Neural cell (in vitro differentiated cells): ENCODE measurements around the gene TOGARAM2. TPM values are rescaled to one million over a fixed set of nuclear protein-coding genes. Genes with fewer than 3 reads are reported as not detected.

Experiments used
- H2AFZ ChIP-seq: fragments of 200-600, 300-800 bp; sonication (generic), shearing (Covaris generic); 2 replicates; pipeline ENCODE4 v1.6.0; 2014; ENCODE audit warnings: low read depth, mild to moderate bottlenecking, antibody characterized with exemption, low read length, moderate library complexity
- H3F3A ChIP-seq: fragments of 200-600 bp; shearing (Covaris generic); 2 replicates; pipeline ENCODE4 v1.6.1; 2016; ENCODE audit warnings: mild to moderate bottlenecking, moderate library complexity, mixed read lengths, antibody characterized with exemption, low read length; ENCODE audit not compliant: insufficient read depth, poor library complexity, severe bottlenecking
- H3K27ac ChIP-seq: fragments of 200-600, 300-800 bp; sonication (generic), shearing (Covaris generic); 2 replicates; pipeline ENCODE4 v1.5.1; 2014; ENCODE audit warnings: mild to moderate bottlenecking, low read length, moderate library complexity
- H3K27me3 ChIP-seq: fragments of 300-800, 200-600 bp; sonication (generic), shearing (Covaris generic); 2 replicates; pipeline ENCODE4 v1.6.0; 2014; ENCODE audit warnings: mild to moderate bottlenecking, low read depth, low read length, moderate library complexity; ENCODE audit not compliant: insufficient read depth
- H3K36me3 ChIP-seq: fragments of 300-800, 200-600 bp; sonication (generic), shearing (Covaris generic); 2 replicates; pipeline ENCODE4 v1.5.1; 2014; ENCODE audit warnings: mild to moderate bottlenecking, antibody characterized with exemption, low read length, moderate library complexity; ENCODE audit not compliant: insufficient read depth
- H3K4me2 ChIP-seq: fragments of 300-800, 200-600 bp; sonication (generic), shearing (Covaris generic); 2 replicates; pipeline ENCODE4 v1.6.0; 2014; ENCODE audit warnings: mild to moderate bottlenecking, low read length
- H3K4me3 ChIP-seq: fragments of 300-800, 200-600 bp; sonication (generic), shearing (Covaris generic); 2 replicates; pipeline ENCODE4 v1.5.1; 2014; ENCODE audit warnings: mild to moderate bottlenecking, low read length, moderate library complexity
- H3K79me2 ChIP-seq: fragments of 200-600 bp; shearing (Covaris generic); replicated peaks from 2 replicates; pipeline ENCODE4 v1.6.0; 2014; ENCODE audit warnings: mild to moderate bottlenecking, low read length, moderate library complexity; ENCODE audit not compliant: insufficient read depth
- H3K9ac ChIP-seq: fragments of 300-800, 200-600 bp; sonication (generic), shearing (Covaris generic); 2 replicates; pipeline ENCODE4 v1.6.1; 2016; ENCODE audit warnings: mild to moderate bottlenecking, low read length, mixed read lengths
- H3K9me2 ChIP-seq: fragments of 200-600 bp; shearing (Covaris generic); 2 replicates; pipeline ENCODE4 v1.6.1; 2016; ENCODE audit warnings: mild to moderate bottlenecking, low read length, mixed read lengths; ENCODE audit not compliant: insufficient read depth
- H3K9me3 ChIP-seq: fragments of 200-600, 300-800 bp; sonication (generic), shearing (Covaris generic); 2 replicates; pipeline ENCODE4 v1.6.1; 2016; ENCODE audit warnings: mild to moderate bottlenecking, mixed run types, low read length, moderate library complexity, mixed read lengths
- H4K20me1 ChIP-seq: fragments of 200-600 bp; shearing (Covaris generic); 2 replicates; pipeline ENCODE4 v1.6.1; 2016; ENCODE audit warnings: mild to moderate bottlenecking, mixed run types; ENCODE audit not compliant: insufficient read depth
- EP300 ChIP-seq: fragments of 450-650 bp; conservative IDR thresholded peaks from 2 replicates; pipeline ENCODE4 v1.6.1; 2014; ENCODE audit warnings: antibody characterized with exemption, mild to moderate bottlenecking, moderate library complexity; ENCODE audit not compliant: poor library complexity, severe bottlenecking
- EZH2 ChIP-seq: fragments of 200-600, 300-800 bp; shearing (Covaris generic), sonication (generic); IDR thresholded peaks from 2 replicates; pipeline ENCODE4 v1.6.1; 2014; ENCODE audit warnings: antibody characterized with exemption, low read length, borderline replicate concordance, mild to moderate bottlenecking; ENCODE audit not compliant: insufficient read depth, poor library complexity, severe bottlenecking
- MXI1 ChIP-seq: fragments of 450-650 bp; conservative IDR thresholded peaks from 2 replicates; pipeline ENCODE4 v1.6.1; 2014; ENCODE audit warnings: antibody characterized with exemption, mild to moderate bottlenecking; ENCODE audit not compliant: poor library complexity, severe bottlenecking
- POLR2AphosphoS5 ChIP-seq: IDR thresholded peaks from 2 replicates; pipeline ENCODE4 v1.6.1; 2012
- RAD21 ChIP-seq: fragments of 450-650 bp; conservative IDR thresholded peaks from 2 replicates; pipeline ENCODE4 v1.6.1; 2014; ENCODE audit warnings: antibody characterized with exemption, mild to moderate bottlenecking, moderate library complexity
- SMC3 ChIP-seq: fragments of 450-650 bp; conservative IDR thresholded peaks from 2 replicates; pipeline ENCODE4 v1.6.1; 2014; ENCODE audit warnings: antibody characterized with exemption, mild to moderate bottlenecking, moderate library complexity; ENCODE audit not compliant: poor library complexity
- TAF1 ChIP-seq: IDR thresholded peaks from 2 replicates; pipeline ENCODE4 v1.6.1; 2012; ENCODE audit warnings: low read depth
- polyA plus RNA-seq: library from polyadenylated mRNA; depleted of rRNA; stranded (reverse); fragments of >200 nt; gene quantifications from 2 replicates; pipeline ENCODE4 v1.2.3, GENCODE V29; 2014
- TF ChIP-seq, protein P1 (sequence below): IDR thresholded peaks from 2 replicates; pipeline ENCODE4 v1.6.1; 2012; ENCODE audit warnings: borderline replicate concordance
- TF ChIP-seq, protein P2 (sequence below): fragments of 450-650 bp; IDR thresholded peaks from 2 replicates; pipeline ENCODE4 v1.5.1; 2014; ENCODE audit warnings: antibody characterized with exemption, mild to moderate bottlenecking, moderate library complexity; ENCODE audit not compliant: poor library complexity, severe bottlenecking

The TOGARAM2 gene
- polyA plus RNA-seq, 1 donor from 2014 or later: 0.10 TPM

DNA sequence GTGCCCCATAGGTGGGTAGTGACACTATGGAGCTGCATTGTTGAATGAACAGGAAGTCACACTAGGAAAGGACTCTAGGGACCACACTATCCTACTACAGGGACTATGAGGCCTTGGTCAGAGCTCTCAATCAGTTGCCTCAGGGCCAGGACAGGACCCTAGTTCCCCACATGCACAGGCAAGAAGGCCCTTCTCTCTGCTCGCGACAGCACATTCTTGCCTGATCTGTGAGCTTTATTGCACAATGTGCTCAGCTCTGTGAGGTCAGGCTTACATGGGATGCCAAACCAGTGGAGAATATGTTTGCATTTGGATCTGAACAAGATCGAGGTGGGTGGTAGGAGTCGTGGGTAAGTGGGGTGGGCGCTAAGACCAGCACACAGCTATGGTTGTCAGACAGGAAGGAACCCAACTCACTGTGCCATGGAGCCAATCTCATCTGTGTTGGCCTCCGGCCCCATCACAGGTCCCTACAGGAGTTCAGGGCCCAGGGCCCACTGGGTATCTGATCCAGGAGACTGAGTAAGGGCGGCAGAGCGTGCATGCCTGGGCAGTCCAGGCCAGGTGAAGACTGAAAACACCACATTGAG is 85.3 kb downstream of the TOGARAM2 start:
- no peaks in the 10 kb centered on the region for H3F3A ChIP-seq
- H3K79me2 ChIP-seq: no peaks in the 10 kb centered on the region
- no peaks in the 10 kb centered on the region for H3K27me3 ChIP-seq
- H3K36me3 ChIP-seq: no peaks in the 10 kb centered on the region
- H3K9ac ChIP-seq: no peak overlapping the region
- no peak overlapping the region for H3K4me3 ChIP-seq
- H3K9me2 ChIP-seq: no peaks in the 10 kb centered on the region
- H3K4me2 ChIP-seq: no peak overlapping the region
- H2AFZ ChIP-seq: no peak overlapping the region
- no peaks in the 10 kb centered on the region for H3K9me3 ChIP-seq
- no peak overlapping the region for H3K27ac ChIP-seq
- H4K20me1 ChIP-seq: no peaks in the 10 kb centered on the region
- TF ChIP-seq, protein P1, sequence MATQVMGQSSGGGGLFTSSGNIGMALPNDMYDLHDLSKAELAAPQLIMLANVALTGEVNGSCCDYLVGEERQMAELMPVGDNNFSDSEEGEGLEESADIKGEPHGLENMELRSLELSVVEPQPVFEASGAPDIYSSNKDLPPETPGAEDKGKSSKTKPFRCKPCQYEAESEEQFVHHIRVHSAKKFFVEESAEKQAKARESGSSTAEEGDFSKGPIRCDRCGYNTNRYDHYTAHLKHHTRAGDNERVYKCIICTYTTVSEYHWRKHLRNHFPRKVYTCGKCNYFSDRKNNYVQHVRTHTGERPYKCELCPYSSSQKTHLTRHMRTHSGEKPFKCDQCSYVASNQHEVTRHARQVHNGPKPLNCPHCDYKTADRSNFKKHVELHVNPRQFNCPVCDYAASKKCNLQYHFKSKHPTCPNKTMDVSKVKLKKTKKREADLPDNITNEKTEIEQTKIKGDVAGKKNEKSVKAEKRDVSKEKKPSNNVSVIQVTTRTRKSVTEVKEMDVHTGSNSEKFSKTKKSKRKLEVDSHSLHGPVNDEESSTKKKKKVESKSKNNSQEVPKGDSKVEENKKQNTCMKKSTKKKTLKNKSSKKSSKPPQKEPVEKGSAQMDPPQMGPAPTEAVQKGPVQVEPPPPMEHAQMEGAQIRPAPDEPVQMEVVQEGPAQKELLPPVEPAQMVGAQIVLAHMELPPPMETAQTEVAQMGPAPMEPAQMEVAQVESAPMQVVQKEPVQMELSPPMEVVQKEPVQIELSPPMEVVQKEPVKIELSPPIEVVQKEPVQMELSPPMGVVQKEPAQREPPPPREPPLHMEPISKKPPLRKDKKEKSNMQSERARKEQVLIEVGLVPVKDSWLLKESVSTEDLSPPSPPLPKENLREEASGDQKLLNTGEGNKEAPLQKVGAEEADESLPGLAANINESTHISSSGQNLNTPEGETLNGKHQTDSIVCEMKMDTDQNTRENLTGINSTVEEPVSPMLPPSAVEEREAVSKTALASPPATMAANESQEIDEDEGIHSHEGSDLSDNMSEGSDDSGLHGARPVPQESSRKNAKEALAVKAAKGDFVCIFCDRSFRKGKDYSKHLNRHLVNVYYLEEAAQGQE: no peak
- TF ChIP-seq MXI1 (no peak), RAD21 (no peak), TAF1 (no peak)

DNA sequence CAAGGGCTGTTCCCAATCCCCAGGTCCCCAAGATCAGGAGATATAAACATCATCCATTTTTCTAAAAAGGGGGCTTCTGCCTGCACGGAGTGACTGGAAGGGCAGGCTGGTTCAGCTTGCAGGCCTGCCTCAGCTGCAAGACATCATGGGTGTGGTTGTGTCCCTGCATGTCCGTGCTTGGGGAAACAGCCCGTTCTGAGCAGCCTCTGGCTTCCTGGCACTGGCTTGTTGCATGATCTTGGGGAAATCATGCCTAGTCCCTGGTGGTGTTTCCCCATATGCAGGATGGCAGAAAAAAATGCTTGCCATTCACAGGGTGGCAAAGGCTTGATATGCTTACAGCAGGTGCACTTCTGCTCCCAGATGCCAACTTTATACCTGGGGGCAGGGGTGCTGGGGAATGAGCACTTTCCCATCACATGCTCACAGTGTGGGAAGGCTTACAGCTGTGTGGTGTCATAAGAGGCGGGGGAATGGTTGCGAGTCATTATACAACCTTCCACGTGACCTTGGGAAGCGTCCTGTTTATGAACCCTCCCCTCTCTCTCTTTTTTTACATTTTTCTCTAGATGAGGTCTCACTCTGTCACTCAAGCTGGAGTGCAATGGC is 86.0 kb downstream of the TOGARAM2 start:
- Histone ChIP-seq H3F3A (no peaks in the 10 kb centered on the region), H3K27me3 (no peaks in the 10 kb centered on the region), H3K4me2 (no peak overlapping the region), H2AFZ (no peak overlapping the region), H4K20me1 (no peaks in the 10 kb centered on the region), H3K4me3 (no peak overlapping the region), H3K9me2 (no peaks in the 10 kb centered on the region), H3K9me3 (no peaks in the 10 kb centered on the region), H3K36me3 (no peaks in the 10 kb centered on the region), H3K9ac (no peak overlapping the region), H3K79me2 (no peaks in the 10 kb centered on the region), H3K27ac (no peak overlapping the region)
- TF ChIP-seq MXI1 (no peak), EZH2 (no peak), EP300 (no peak), POLR2AphosphoS5 (no peak), RAD21 (no peak), TAF1 (no peak), SMC3 (no peak)
- TF ChIP-seq, protein P1: no peak
- TF ChIP-seq, protein P2, sequence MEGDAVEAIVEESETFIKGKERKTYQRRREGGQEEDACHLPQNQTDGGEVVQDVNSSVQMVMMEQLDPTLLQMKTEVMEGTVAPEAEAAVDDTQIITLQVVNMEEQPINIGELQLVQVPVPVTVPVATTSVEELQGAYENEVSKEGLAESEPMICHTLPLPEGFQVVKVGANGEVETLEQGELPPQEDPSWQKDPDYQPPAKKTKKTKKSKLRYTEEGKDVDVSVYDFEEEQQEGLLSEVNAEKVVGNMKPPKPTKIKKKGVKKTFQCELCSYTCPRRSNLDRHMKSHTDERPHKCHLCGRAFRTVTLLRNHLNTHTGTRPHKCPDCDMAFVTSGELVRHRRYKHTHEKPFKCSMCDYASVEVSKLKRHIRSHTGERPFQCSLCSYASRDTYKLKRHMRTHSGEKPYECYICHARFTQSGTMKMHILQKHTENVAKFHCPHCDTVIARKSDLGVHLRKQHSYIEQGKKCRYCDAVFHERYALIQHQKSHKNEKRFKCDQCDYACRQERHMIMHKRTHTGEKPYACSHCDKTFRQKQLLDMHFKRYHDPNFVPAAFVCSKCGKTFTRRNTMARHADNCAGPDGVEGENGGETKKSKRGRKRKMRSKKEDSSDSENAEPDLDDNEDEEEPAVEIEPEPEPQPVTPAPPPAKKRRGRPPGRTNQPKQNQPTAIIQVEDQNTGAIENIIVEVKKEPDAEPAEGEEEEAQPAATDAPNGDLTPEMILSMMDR: no peak
